ENCODE data around the gene HSPA9. TPM values are rescaled to one million over a fixed set of nuclear protein-coding genes. Genes with fewer than 3 reads are reported as not detected.

The HSPA9 gene
- total and polyA plus RNA-seq, 9 of the 15 experiments (the other 6 are each of a cell fraction or from before 2014, with no cell fraction given), result 195 to 583 (median 514) TPM

DNA sequence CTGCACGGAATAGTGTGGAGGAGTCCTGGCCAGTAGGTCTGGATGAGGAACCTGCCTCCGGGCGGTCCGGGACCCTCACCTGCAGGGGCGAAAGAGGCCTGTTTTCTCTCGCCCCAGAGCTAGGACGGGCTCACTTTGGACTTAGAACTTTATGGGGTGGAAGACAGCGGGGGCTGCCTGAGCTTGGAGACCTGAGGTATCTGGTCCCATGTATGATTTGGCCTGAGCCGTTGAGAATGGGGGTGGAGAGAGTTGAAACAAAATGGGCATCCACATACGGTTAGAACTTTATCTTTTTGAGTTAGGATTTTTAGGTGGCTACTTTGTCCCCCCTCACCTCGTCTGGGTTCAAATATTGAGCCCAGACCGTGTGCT is 31.5 kb downstream of the HSPA9 start (continued):
- TF ChIP-seq, protein P1, sequence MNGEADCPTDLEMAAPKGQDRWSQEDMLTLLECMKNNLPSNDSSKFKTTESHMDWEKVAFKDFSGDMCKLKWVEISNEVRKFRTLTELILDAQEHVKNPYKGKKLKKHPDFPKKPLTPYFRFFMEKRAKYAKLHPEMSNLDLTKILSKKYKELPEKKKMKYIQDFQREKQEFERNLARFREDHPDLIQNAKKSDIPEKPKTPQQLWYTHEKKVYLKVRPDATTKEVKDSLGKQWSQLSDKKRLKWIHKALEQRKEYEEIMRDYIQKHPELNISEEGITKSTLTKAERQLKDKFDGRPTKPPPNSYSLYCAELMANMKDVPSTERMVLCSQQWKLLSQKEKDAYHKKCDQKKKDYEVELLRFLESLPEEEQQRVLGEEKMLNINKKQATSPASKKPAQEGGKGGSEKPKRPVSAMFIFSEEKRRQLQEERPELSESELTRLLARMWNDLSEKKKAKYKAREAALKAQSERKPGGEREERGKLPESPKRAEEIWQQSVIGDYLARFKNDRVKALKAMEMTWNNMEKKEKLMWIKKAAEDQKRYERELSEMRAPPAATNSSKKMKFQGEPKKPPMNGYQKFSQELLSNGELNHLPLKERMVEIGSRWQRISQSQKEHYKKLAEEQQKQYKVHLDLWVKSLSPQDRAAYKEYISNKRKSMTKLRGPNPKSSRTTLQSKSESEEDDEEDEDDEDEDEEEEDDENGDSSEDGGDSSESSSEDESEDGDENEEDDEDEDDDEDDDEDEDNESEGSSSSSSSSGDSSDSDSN (IDR thresholded peaks at IDR 0.05; ENCODE audit: borderline replicate concordance in 1 of 2, low read depth in 2 of 2, low read length in 2 of 2), result 0 out of 4 replicates have a peak, but pooled peaks of 1 of the 2 experiments have one; percentile 71
- peak; percentile 18 for TF ChIP-seq KDM5B (IDR thresholded peaks at IDR 0.05; ENCODE audit: insufficient replicate concordance, low read depth, low read length)
- TF ChIP-seq HDAC1 (IDR thresholded peaks at IDR 0.05), result peak in 1 of 2 experiments; percentile 27; a peak in 1 of 4 replicates
- TF ChIP-seq, protein P2, sequence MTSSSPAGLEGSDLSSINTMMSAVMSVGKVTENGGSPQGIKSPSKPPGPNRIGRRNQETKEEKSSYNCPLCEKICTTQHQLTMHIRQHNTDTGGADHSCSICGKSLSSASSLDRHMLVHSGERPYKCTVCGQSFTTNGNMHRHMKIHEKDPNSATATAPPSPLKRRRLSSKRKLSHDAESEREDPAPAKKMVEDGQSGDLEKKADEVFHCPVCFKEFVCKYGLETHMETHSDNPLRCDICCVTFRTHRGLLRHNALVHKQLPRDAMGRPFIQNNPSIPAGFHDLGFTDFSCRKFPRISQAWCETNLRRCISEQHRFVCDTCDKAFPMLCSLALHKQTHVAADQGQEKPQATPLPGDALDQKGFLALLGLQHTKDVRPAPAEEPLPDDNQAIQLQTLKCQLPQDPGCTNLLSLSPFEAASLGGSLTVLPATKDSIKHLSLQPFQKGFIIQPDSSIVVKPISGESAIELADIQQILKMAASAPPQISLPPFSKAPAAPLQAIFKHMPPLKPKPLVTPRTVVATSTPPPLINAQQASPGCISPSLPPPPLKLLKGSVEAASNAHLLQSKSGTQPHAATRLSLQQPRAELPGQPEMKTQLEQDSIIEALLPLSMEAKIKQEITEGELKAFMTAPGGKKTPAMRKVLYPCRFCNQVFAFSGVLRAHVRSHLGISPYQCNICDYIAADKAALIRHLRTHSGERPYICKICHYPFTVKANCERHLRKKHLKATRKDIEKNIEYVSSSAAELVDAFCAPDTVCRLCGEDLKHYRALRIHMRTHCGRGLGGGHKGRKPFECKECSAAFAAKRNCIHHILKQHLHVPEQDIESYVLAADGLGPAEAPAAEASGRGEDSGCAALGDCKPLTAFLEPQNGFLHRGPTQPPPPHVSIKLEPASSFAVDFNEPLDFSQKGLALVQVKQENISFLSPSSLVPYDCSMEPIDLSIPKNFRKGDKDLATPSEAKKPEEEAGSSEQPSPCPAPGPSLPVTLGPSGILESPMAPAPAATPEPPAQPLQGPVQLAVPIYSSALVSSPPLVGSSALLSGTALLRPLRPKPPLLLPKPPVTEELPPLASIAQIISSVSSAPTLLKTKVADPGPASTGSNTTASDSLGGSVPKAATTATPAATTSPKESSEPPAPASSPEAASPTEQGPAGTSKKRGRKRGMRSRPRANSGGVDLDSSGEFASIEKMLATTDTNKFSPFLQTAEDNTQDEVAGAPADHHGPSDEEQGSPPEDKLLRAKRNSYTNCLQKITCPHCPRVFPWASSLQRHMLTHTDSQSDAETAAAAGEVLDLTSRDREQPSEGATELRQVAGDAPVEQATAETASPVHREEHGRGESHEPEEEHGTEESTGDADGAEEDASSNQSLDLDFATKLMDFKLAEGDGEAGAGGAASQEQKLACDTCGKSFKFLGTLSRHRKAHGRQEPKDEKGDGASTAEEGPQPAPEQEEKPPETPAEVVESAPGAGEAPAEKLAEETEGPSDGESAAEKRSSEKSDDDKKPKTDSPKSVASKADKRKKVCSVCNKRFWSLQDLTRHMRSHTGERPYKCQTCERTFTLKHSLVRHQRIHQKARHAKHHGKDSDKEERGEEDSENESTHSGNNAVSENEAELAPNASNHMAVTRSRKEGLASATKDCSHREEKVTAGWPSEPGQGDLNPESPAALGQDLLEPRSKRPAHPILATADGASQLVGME (CRISPR knock-in tag; IDR thresholded peaks at IDR 0.05), result 0 out of 2 replicates have a peak, but pooled peaks have one; percentile 42
- TF ChIP-seq, protein P3, sequence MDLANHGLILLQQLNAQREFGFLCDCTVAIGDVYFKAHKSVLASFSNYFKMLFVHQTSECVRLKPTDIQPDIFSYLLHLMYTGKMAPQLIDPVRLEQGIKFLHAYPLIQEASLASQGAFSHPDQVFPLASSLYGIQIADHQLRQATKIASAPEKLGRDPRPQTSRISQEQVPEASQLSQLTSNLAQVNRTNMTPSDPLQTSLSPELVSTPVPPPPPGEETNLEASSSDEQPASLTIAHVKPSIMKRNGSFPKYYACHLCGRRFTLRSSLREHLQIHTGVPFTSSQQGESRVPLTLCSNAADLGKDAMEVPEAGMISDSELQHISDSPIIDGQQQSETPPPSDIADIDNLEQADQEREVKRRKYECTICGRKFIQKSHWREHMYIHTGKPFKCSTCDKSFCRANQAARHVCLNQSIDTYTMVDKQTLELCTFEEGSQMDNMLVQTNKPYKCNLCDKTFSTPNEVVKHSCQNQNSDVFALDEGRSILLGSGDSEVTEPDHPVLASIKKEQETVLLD (IDR thresholded peaks at IDR 0.05), result 0 out of 2 replicates have a peak, but pooled peaks have one; percentile 13
- TF ChIP-seq ZC3H4 (CRISPR knock-in tag; IDR thresholded peaks at IDR 0.05; ENCODE audit: borderline replicate concordance), result peak; percentile 80; the same call in 1 of the 2 replicates
- TF ChIP-seq PHF20 (IDR thresholded peaks at IDR 0.05; ENCODE audit: partially characterized antibody), result peak; percentile 16
- no peak for TF ChIP-seq FOXM1 (IDR thresholded peaks at IDR 0.05; ENCODE audit: low read depth)
- 0 out of 2 replicates have a peak, but pooled peaks have one; percentile 3 for TF ChIP-seq FOXM1 (CRISPR knock-in tag; IDR thresholded peaks at IDR 0.05; ENCODE audit: low read depth)
- 0 out of 2 replicates have a peak, but pooled peaks have one; percentile 41 for TF ChIP-seq GTF2A2 (tag; IDR thresholded peaks at IDR 0.05)
- peak; percentile 2 for TF ChIP-seq POLR2AphosphoS5 (IDR thresholded peaks at IDR 0.05; ENCODE audit: control insufficient read depth, insufficient read depth, low read depth, low read length)
- TF ChIP-seq ELF2 (CRISPR knock-in tag; IDR thresholded peaks at IDR 0.05), result no peak
- peak; percentile 53; the same call in 1 of the 2 replicates for TF ChIP-seq ATF1 (CRISPR knock-in tag; IDR thresholded peaks at IDR 0.05)
- TF ChIP-seq ATF1 (tag; IDR thresholded peaks at IDR 0.05), result no peak
- no peak for TF ChIP-seq PATZ1 (CRISPR knock-in tag; IDR thresholded peaks at IDR 0.05; ENCODE audit: borderline replicate concordance)
- TF ChIP-seq, protein P4, sequence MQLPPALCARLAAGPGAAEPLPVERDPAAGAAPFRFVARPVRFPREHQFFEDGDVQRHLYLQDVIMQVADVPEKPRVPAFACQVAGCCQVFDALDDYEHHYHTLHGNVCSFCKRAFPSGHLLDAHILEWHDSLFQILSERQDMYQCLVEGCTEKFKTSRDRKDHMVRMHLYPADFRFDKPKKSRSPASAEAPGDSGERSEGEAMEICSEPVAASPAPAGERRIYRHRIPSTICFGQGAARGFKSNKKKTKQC (CRISPR knock-in tag; IDR thresholded peaks at IDR 0.05), result 0 out of 2 replicates have a peak, but pooled peaks have one; percentile 60

Measured in K562 (cell line).